Right cardiac atrium (tissue), 5 donors: Measurements from ENCODE around the gene TMEM40. TPM values are rescaled to one million over a fixed set of nuclear protein-coding genes. Genes with fewer than 3 reads are reported as not detected.
"Not testable (repeated sequence)": the region's sequence is repeated elsewhere in the genome, so short reads cannot be mapped to it uniquely, and the experiment has no call there.

Source experiments
- ATAC-seq, 2 donors: fragments of 200-7000 bp; cut with Tn5 transposase; one replicate each; pipeline versions ENCODE4 v1.8.0 to v1.9.1; 2020; ENCODE audit warnings: moderate library complexity in 2 of 2, mild to moderate bottlenecking in 1 of 2
- DNase-seq, 3 donors: peaks; one replicate each; pipeline ENCODE4 v3.0.0-alpha.2; 2020
- H3K27ac ChIP-seq: one replicate; pipeline ENCODE4 v1.5.1; 2013; ENCODE audit warnings: mild to moderate bottlenecking, low read length, control low read depth, moderate library complexity
- H3K27me3 ChIP-seq: one replicate; pipeline ENCODE4 v1.6.1; 2013; ENCODE audit not compliant: control insufficient read depth, insufficient read depth
- H3K4me1 ChIP-seq: one replicate; pipeline ENCODE4 v1.6.1; 2013; ENCODE audit warnings: low read length; ENCODE audit not compliant: control insufficient read depth, insufficient read depth
- H3K4me3 ChIP-seq: one replicate; pipeline ENCODE4 v1.5.1; 2013; ENCODE audit warnings: low read length, control low read depth
- H3K9me3 ChIP-seq: one replicate; pipeline ENCODE4 v1.6.1; 2013; ENCODE audit warnings: low read length; ENCODE audit not compliant: control insufficient read depth
- WGBS: extraction: QIAGEN DNeasy Blood & Tissue Kit; methylation state at CpG from one replicate; pipeline ENCODE4 v1.1.7; 2013; 5-methylcytosine and 5-hydroxymethylcytosine counted together
- intact Hi-C, 4 donors: fragments of 100-400 bp; cut with DNase I; formaldehyde crosslinking; loops; one replicate each; pipeline versions ENCODE4 v1.11.0 to v1.14.0; 2022 to 2023
- polyA plus RNA-seq: library from polyadenylated mRNA; stranded (reverse); fragments of 200-250 nt; gene quantifications from one replicate; pipeline ENCODE4 v1.2.3, GENCODE V29; 2013
- total RNA-seq, 4 donors: library from RNA; stranded (reverse); fragmentation: NEBNext Ultra II Directional; extraction: Animal tissue kit (Norgen Biotek cat#: 25700); gene quantifications; one replicate each; pipeline ENCODE4 v1.2.1, GENCODE V29; 2021
- donor health status: healthy with polysubstance abuse.
- donor health status: DM: no; HTN: yes; CAD: no.
- donor health status: DM: no; HTN: no; CAD: no.
- donor health status: DM: no; HTN: yes; CAD: no; lungs with severe emphysema.
- donor health status: DM: yes; HTN: yes; CAD: no.

The TMEM40 gene
- total and polyA plus RNA-seq, 5 donors = 3.3 to 5.2 (median 3.9) TPM

DNA sequence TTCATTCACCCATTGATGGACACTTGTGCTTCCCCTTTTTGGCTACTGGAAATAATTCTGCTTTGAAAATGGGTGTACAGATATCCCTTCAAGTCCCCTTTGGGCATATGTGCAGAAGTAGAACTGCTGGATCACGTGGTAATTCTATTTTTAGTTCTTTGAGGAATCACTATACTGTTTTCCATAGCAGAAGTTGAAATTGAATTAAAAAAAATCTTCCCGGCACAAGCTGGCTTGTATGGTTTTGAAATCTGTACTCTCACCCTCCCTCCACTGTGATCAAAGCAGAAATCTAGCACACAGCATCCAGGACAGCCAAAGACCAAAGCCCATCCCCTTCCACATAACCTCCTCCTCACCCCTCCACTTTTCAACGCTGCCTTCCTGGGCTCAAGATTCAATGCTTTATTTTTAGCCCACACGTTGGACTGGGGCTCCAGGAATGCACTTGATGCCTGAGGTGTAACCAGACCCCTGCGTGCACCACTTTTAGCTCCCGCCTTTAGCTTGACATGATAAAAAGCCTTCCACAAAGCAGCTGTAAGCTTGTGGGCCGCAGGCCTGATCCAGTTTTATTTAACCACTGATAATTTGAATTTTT lies 29.9 kb downstream of the TMEM40 start:
- Histone ChIP-seq H3K4me3 (no peak overlapping the region), H3K9me3 (no peaks in the 10 kb centered on the region), H3K27ac (peak overlapping the region; percentile 87), H3K4me1 (peaks cover 5% of the 10 kb centered on the region), H3K27me3 (no peaks in the 10 kb centered on the region)
- ATAC-seq (peak; percentile 81 to 87), DNase-seq (peak in 2 of 3 donors; percentile 58 to 62)
- 31% methylated on average over 7 of the region's 7 CpGs for WGBS
- intact Hi-C loops = no loop called here

DNA sequence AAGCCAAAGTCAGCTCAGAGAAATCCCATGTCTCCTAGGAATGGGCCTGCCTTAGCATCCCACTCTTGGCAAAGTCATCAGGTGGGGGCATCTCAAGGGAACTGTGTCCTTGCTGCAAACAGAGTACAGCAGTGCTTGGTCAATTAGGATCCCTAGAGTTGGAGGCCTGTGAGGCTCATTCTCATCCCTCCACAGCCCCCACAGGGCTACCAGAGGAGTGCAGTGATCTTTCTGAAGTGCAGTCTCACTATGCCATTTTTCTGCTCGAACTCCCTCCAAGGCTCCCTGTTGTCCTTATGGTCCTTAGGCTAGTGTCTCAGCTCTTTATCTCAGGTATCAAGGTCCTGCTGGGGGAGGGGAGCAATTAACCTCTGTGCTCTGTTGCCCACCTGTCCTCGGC lies 31.1 kb downstream of the TMEM40 start:
- intact Hi-C loops = no loop called here
- DNase-seq (no peak), ATAC-seq (no peak)
- no peaks in the 10 kb centered on the region for H3K9me3 ChIP-seq
- no peaks in the 10 kb centered on the region for H3K27me3 ChIP-seq
- no peak overlapping the region for H3K4me3 ChIP-seq
- peak overlapping the region; percentile 38 for H3K27ac ChIP-seq
- WGBS = 89% methylated on average over 2 of the region's 2 CpGs
- H3K4me1 ChIP-seq = peaks cover 5% of the 10 kb centered on the region

- Histone ChIP-seq H3K4me1 (peaks cover 5% of the 10 kb centered on the region), H3K9me3 (no peaks in the 10 kb centered on the region), H3K4me3 (no peak overlapping the region), H3K27me3 (no peaks in the 10 kb centered on the region), H3K27ac (no peak overlapping the region)
- ATAC-seq = no peak
- DNase-seq = no peak
- WGBS = 37% methylated on average over 3 of the region's 3 CpGs
- intact Hi-C loops = no loop called here
These were observed 31.6 kb downstream of the TMEM40 start for GRCh38 chr3:12727481-12727880.

DNA sequence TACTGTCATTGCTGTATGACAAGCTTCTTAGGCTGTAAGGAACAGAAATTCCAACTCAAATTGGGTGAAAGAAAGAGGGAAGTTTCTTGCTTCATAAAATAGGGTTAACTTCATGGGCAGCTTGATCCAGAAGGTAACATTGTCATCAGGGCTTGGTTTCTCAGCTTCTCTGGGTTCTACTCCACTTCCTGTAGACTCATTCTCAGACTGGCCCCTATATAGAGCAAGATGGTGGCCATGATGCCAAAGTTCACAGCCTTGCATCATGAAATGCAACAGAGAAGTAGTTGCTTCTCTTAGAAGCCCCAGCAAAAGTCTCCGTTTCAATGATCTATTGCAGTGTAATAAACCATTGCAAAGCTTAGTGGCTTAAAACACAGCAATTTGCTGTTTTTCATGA lies 33.6 kb downstream of the TMEM40 start:
- DNase-seq (no peak), ATAC-seq (no peak)
- Histone ChIP-seq H3K4me3 (no peak overlapping the region), H3K9me3 (no peaks in the 10 kb centered on the region), H3K4me1 (peaks cover 5% of the 10 kb centered on the region), H3K27ac (no peak overlapping the region), H3K27me3 (no peaks in the 10 kb centered on the region)
- intact Hi-C loops = no loop called here
- 87% methylated on average over 1 of the region's 1 CpG for whole genome bisulfite sequencing

- H3K27me3 ChIP-seq = no peaks in the 10 kb centered on the region
- intact Hi-C loops = no loop called here
- H3K4me3 ChIP-seq = no peak overlapping the region
- no peak overlapping the region for H3K27ac ChIP-seq
- no peak for ATAC-seq
- H3K9me3 ChIP-seq = no peaks in the 10 kb centered on the region
- peaks cover 5% of the 10 kb centered on the region for H3K4me1 ChIP-seq
- DNase-seq = no peak
- 67% methylated on average over 4 of the region's 4 CpGs for WGBS
These were observed 34.3 kb downstream of the TMEM40 start for GRCh38 chr3:12724794-12725193.

GRCh38 chr3:12723362-12723761 lies 35.7 kb downstream of the TMEM40 start:
- H3K9me3 ChIP-seq, H3K27me3 ChIP-seq, H3K4me1 ChIP-seq, H3K27ac ChIP-seq, H3K4me3 ChIP-seq, intact Hi-C loops, ATAC-seq, DNase-seq: not testable (repeated sequence)

DNA sequence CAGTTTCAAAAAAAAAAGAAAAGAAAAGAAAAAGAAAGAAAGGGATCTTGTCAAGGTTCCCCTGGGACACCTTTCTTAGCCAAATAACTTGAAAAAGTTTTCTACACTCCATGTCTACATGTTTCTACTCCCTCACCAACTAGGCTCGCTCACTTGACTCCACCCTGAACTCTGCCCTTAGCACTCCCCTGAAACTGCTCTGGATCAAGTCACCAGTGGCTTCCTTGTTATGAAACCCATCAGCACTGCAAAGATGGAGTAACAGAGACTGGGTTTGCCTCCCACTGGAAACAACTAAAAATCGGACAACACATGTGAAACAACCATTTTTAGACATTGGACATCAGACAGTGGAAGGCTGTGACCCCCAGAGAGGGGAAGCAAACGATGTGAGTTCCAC lies 36.8 kb downstream of the TMEM40 start:
- 72% methylated on average over 3 of the region's 3 CpGs for WGBS
- no peak for ATAC-seq
- no peak for DNase-seq
- Histone ChIP-seq H3K4me3 (no peak overlapping the region), H3K9me3 (no peaks in the 10 kb centered on the region), H3K4me1 (no peaks in the 10 kb centered on the region), H3K27me3 (no peaks in the 10 kb centered on the region), H3K27ac (no peak overlapping the region)
- intact Hi-C loops = no loop called here

DNA sequence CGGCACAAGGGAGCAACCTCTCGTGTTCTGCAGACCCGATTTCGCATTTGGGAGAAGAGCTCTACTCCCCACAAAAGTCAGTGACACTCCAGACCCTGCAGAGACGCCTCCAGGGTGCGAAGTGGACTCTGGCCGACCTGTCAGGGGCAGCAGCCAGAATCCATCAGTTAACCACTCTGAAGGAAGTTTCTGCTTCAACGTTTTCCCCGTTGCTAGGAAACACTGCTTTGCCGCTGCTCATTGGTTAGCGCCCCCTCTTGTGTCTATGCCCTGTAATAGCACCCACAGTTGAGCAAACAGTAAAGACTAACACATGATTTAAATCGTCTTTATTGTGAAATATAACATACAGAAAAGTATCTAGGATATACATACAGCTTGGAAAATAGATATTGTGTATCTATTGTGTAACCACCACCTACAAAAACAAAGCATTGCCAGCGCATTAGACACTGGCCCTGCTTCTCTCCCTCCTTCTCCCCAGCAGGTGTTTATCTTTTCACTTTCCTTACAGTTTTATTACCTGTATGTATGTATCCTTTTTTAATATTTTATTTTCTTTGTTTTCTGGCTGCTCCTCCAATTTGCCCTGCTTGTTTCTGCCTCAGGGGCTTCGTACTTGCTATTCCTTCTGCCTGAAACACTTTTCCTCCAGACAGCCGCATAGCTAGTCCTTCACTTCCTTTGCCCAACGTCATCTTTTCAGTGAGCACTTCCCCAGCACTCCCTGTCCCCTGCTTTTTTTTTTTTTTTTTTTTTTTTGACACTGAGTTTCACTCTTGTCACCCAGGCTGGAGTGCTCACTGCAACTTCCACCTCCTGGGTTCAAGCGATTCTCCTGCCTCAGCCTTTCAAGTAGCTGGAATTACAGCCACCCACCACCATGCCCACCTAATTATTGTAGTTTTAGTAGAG lies 38.8 kb downstream of the TMEM40 start:
- Histone ChIP-seq H3K4me3 (peak overlapping the region; percentile 9), H3K27ac (peak overlapping the region; percentile 25), H3K9me3 (no peaks in the 10 kb centered on the region), H3K27me3 (no peaks in the 10 kb centered on the region), H3K4me1 (no peaks in the 10 kb centered on the region)
- intact Hi-C loops = no loop called here
- 13% methylated on average over 17 of the region's 17 CpGs for WGBS
- DNase-seq (peak; percentile 72 to 87 (median 84)), ATAC-seq (peak; percentile 95 to 97)

GRCh38 chr3:12719541-12719940 lies 39.5 kb downstream of the TMEM40 start:
- H3K27me3 ChIP-seq = no peaks in the 10 kb centered on the region
- peak overlapping the region; percentile 9 for H3K4me3 ChIP-seq
- DNase-seq (no peak), ATAC-seq (peak; percentile 8 to 18)
- peak overlapping the region; percentile 25 for H3K27ac ChIP-seq
- no peaks in the 10 kb centered on the region for H3K4me1 ChIP-seq
- WGBS = 29% methylated on average over 7 of the region's 7 CpGs
- no peaks in the 10 kb centered on the region for H3K9me3 ChIP-seq
- intact Hi-C loops = no loop called here

GRCh38 chr3:12716605-12717151 lies 42.4 kb downstream of the TMEM40 start:
- no peak overlapping the region for H3K4me3 ChIP-seq
- WGBS = 28% methylated on average over 3 of the region's 3 CpGs
- H3K27ac ChIP-seq = no peak overlapping the region
- no peaks in the 10 kb centered on the region for H3K9me3 ChIP-seq
- intact Hi-C loops = no loop called here
- no peak for DNase-seq
- ATAC-seq = no peak
- H3K4me1 ChIP-seq = no peaks in the 10 kb centered on the region
- no peaks in the 10 kb centered on the region for H3K27me3 ChIP-seq

- WGBS = 96% methylated on average over 4 of the region's 4 CpGs
- no peak overlapping the region for H3K27ac ChIP-seq
- ATAC-seq (no peak), DNase-seq (no peak)
- H3K4me1 ChIP-seq = no peaks in the 10 kb centered on the region
- no peaks in the 10 kb centered on the region for H3K9me3 ChIP-seq
- intact Hi-C loops = no loop called here
- no peaks in the 10 kb centered on the region for H3K27me3 ChIP-seq
- no peak overlapping the region for H3K4me3 ChIP-seq
These were observed 44.8 kb downstream of the TMEM40 start for GRCh38 chr3:12714278-12714677.
